SH-SY5Y (cell line): ENCODE data around the gene CAMK2N2.

Source experiments
- GATA2 ChIP-seq: IDR thresholded peaks from 2 replicates; pipeline ENCODE4 v1.6.1; 2011; ENCODE audit warnings: mild to moderate bottlenecking, low read depth, low read length
- GATA3 ChIP-seq: IDR thresholded peaks from 2 replicates; pipeline ENCODE4 v1.6.1; 2011; ENCODE audit warnings: low read depth, mild to moderate bottlenecking, low read length, moderate library complexity

DNA sequence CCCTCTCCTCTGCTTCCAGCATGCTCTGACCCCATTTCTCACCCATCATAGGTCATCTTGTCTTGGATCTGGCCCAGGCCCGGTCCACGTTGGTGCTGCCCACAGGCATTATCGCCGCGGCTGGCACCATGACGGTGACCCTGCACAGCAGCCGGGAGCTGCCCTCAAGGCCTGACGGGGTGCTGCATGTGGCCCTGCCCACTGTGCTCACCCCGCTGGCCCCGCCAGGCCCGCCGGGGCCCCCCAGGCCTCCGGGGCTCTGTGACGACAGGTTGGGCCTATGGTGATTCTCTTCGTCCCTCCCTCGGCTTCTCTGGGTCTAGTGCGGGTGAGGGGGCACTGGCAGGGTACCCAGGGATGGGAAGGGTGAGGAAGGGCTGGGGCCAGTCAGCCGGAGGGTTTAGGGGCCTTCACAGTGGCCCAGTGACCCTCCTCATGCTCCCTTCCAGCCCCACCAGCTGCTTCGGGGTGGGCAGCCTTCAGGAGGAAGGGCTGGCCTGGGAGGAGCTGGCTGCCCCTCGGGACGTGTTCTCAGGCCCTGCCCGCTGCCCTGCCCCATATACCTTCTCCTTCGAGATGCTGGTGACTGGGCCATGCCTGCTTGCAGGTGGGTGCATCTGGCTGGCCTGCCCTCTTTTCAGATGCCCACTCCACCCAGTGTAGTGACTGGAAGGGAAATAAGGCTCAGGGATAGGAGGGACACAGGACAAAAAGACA lies 28.1 kb downstream of the CAMK2N2 start:
- TF ChIP-seq GATA2, result no peak
- no peak for TF ChIP-seq GATA3
